ENCODE results near the gene ZNF512B. TPM values are rescaled to one million over a fixed set of nuclear protein-coding genes. Genes with fewer than 3 reads are reported as not detected.

Gene ZNF512B
- total RNA-seq, 3 donors from 2014 or later (not counting 1 experiment from before 2014, with no cell fraction given), result 11.5 to 16.8 (median 13.8) TPM

DNA sequence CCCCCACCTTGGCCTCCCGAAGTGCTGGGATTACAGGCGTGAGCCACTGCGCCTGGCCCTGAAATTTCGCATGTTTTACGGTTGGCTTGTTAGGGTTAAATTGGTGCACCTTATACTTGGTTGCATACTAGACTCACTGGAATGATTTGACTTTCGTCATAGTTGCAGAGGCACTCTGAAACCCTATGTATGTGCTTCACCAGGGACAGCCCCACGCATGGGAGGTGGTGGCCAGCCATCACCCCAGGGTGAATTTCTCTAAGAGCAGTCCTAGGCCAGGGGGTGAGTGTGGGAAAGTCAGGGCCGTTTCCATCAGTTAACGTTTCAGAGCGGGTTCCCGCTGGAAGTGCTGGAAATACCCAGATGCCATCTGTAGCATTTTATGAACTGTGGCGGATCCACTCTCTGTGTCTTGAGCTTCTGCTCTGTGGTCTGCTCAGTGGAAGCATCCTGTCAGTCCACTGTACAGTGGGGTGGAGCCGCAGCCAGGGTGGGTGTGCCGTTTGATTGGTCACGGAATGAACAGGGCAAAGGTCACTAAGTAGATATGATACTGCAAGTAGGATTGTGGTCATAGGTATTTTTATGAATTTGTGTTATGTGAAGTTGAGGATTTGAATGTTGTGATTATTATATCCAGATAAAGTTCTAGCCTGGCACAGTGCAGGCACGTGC, 61.6 kb downstream of the ZNF512B start:
- peak overlapping the region; percentile 37 to 62 for H3K27ac Mint-ChIP-seq
- H3K36me3 ChIP-seq (ENCODE audit: control insufficient read depth, insufficient read depth, low read length), result no peaks in the 10 kb centered on the region
- H3K9me3 ChIP-seq (ENCODE audit: control insufficient read depth, insufficient read depth, low read length), result no peaks in the 10 kb centered on the region
- ATAC-seq (no peak), DNase-seq (no peak)
- H3K4me3 Mint-ChIP-seq, result no peak overlapping the region
- peaks cover 30% of the 10 kb centered on the region for H3K4me1 ChIP-seq (ENCODE audit: control insufficient read depth, insufficient read depth, low read length)
- H3K9me3 Mint-ChIP-seq, result no peaks in the 10 kb centered on the region
- intact Hi-C loops (cut with micrococcal nuclease), result loop anchor here (5.0 kb wide), 1 partner anchor 64 kb away; no protein-coding TSS in a partner anchor
- H3K27me3 ChIP-seq (ENCODE audit: control insufficient read depth, insufficient read depth, low read length), result no peaks in the 10 kb centered on the region
- H3K36me3 Mint-ChIP-seq, result no peaks in the 10 kb centered on the region
- no peaks in the 10 kb centered on the region for H3K27me3 Mint-ChIP-seq (ENCODE audit: low read depth in 2 of 2)
- WGBS (ENCODE audit: insufficient coverage), result 91% methylated on average over 16 of the region's 16 CpGs
- no peak overlapping the region for H3K27ac ChIP-seq (ENCODE audit: low read length)
- H3K4me3 ChIP-seq (ENCODE audit: low read length), result no peak overlapping the region
- TF ChIP-seq, protein P1, sequence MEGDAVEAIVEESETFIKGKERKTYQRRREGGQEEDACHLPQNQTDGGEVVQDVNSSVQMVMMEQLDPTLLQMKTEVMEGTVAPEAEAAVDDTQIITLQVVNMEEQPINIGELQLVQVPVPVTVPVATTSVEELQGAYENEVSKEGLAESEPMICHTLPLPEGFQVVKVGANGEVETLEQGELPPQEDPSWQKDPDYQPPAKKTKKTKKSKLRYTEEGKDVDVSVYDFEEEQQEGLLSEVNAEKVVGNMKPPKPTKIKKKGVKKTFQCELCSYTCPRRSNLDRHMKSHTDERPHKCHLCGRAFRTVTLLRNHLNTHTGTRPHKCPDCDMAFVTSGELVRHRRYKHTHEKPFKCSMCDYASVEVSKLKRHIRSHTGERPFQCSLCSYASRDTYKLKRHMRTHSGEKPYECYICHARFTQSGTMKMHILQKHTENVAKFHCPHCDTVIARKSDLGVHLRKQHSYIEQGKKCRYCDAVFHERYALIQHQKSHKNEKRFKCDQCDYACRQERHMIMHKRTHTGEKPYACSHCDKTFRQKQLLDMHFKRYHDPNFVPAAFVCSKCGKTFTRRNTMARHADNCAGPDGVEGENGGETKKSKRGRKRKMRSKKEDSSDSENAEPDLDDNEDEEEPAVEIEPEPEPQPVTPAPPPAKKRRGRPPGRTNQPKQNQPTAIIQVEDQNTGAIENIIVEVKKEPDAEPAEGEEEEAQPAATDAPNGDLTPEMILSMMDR (IDR thresholded peaks at IDR 0.05), result no peak
- H3K4me1 Mint-ChIP-seq, result peaks cover 42 to 47% of the 10 kb centered on the region in 2 donors

Other genes with a start within 250 kb of the ZNF512B start
- gene LIME1, start 233.3 kb downstream of the ZNF512B start, total RNA-seq, result 10 to 100 TPM; 86.5 to 94.4 (median 91.7) TPM
- 100 to 1,000 TPM in 1 of 3 donors, 10 to 100 TPM in 2; 90.4 to 100 (median 95.5) TPM for gene SLC2A4RG, start 230.2 kb downstream of the ZNF512B start, total RNA-seq
- gene ZBTB46, start 138.7 kb downstream of the ZNF512B start, total RNA-seq, result 1 to 10 TPM; 1.1 TPM
- gene ABHD16B, start 108.4 kb downstream of the ZNF512B start, total RNA-seq, result not detected
- 10 to 100 TPM; 36.8 to 47.2 (median 45.1) TPM for gene TPD52L2, start 104.7 kb downstream of the ZNF512B start, total RNA-seq
- 10 to 100 TPM; 27.5 to 45.1 (median 42.8) TPM for gene DNAJC5, start 74.8 kb downstream of the ZNF512B start, total RNA-seq
- gene UCKL1, start 13.5 kb downstream of the ZNF512B start, total RNA-seq, result 10 to 100 TPM; 49.9 to 58.1 (median 49.9) TPM
- 10 to 100 TPM; 15.2 to 22.3 (median 17.6) TPM for gene SAMD10, start 9.7 kb upstream of the ZNF512B start, total RNA-seq
- 10 to 100 TPM; 52.7 to 63.0 (median 55.0) TPM for gene PRPF6, start 11.2 kb upstream of the ZNF512B start, total RNA-seq
- gene C20orf204, start 66.3 kb upstream of the ZNF512B start, total RNA-seq, result 1 to 10 TPM; 4.3 to 5.5 (median 5.3) TPM
- not detected for gene SOX18, start 79.7 kb upstream of the ZNF512B start, total RNA-seq
- gene TCEA2, start 93.3 kb upstream of the ZNF512B start, total RNA-seq, result 10 to 100 TPM; 25.0 to 28.7 (median 28.5) TPM
- 10 to 100 TPM; 61.9 to 76.4 (median 68.2) TPM for gene RGS19, start 109.6 kb upstream of the ZNF512B start, total RNA-seq
- gene OPRL1, start 110.2 kb upstream of the ZNF512B start, total RNA-seq, result 1 to 10 TPM; 1.2 to 2.2 (median 1.4) TPM
- gene LKAAEAR1, start 114.5 kb upstream of the ZNF512B start, total RNA-seq, result not detected
- not detected for gene NPBWR2, start 137.6 kb upstream of the ZNF512B start, total RNA-seq
- gene MYT1, start 194.5 kb upstream of the ZNF512B start, total RNA-seq, result not detected

All from natural killer cell (primary cell).